Kidney (tissue), 14 donors: ENCODE measurements around the gene ZSWIM5. TPM values are rescaled to one million over a fixed set of nuclear protein-coding genes. Genes with fewer than 3 reads are reported as not detected.
"Not testable (repeated sequence)": the region's sequence is repeated elsewhere in the genome, so short reads cannot be mapped to it uniquely, and the experiment has no call there.

ENCODE experiments used
- DNase-seq, 5 donors: peaks; one replicate each; pipeline ENCODE4 v3.0.0-alpha.2; 2013 to 2020
- FAIRE-seq: peaks from 2 replicates; lab custom pipeline; 2012; peaks lifted over from hg19 to GRCh38; lab: Jason Lieb, UNC
- H3K27ac ChIP-seq, 2 donors: one replicate each; pipeline ENCODE4 v1.7.0; 2013; ENCODE audit warnings: low read depth in 2 of 2, low read length in 2 of 2, inconsistent platforms in 1 of 2
- H3K27me3 ChIP-seq: one replicate; pipeline ENCODE4 v1.7.1; 2013; ENCODE audit warnings: low read length, inconsistent platforms; ENCODE audit not compliant: control insufficient read depth, insufficient read depth
- H3K36me3 ChIP-seq, 3 donors: one replicate each; pipeline versions ENCODE4 v1.7.0 to v1.7.1; 2013; ENCODE audit warnings: low read length in 3 of 3, control low read depth in 1 of 3, inconsistent platforms in 1 of 3; ENCODE audit not compliant: insufficient read depth in 3 of 3, control insufficient read depth in 2 of 3
- H3K4me1 ChIP-seq, 3 donors: one replicate each; pipeline versions ENCODE4 v1.7.0 to v1.7.1; 2013; ENCODE audit warnings: low read length in 3 of 3, inconsistent platforms in 1 of 3, low read depth in 1 of 3; ENCODE audit not compliant: control insufficient read depth in 2 of 3, insufficient read depth in 2 of 3
- H3K4me3 ChIP-seq, 3 donors: one replicate each; pipeline versions ENCODE4 v1.7.0 to v1.8.1; 2013; ENCODE audit warnings: low read length in 3 of 3, control low read depth in 1 of 3, inconsistent platforms in 1 of 3
- H3K9ac ChIP-seq, 3 donors: one replicate each; pipeline versions ENCODE4 v1.7.0 to v1.7.1; 2013; ENCODE audit warnings: low read length in 3 of 3, control low read depth in 1 of 3, inconsistent platforms in 1 of 3
- H3K9me3 ChIP-seq, 3 donors: one replicate each; pipeline versions ENCODE4 v1.7.0 to v1.7.1; 2013; ENCODE audit warnings: low read length in 3 of 3, control low read depth in 1 of 3, inconsistent platforms in 1 of 3; ENCODE audit not compliant: control insufficient read depth in 2 of 3, insufficient read depth in 1 of 3
- CTCF ChIP-seq: IDR thresholded peaks from 3 replicates; pipeline ENCODE4 v1.5.1; 2012; ENCODE audit warnings: mild to moderate bottlenecking, moderate library complexity, borderline replicate concordance; ENCODE audit not compliant: insufficient read depth; ENCODE audit errors: extremely low read depth
- intact Hi-C: fragments of 100-400 bp; cut with DNase I; formaldehyde crosslinking; loops from one replicate; pipeline ENCODE4 v1.11.1; 2022
- polyA plus RNA-seq: library from polyadenylated mRNA; stranded (reverse); fragments of 350-450 nt; fragmentation: Illumina TruSeq; extraction: RNeasy Lipid Tissue Mini Kit (QIAGEN cat#74804); gene quantifications from one replicate; pipeline ENCODE4 v1.2.3, GENCODE V29; 2014; ENCODE audit warnings: low read depth, low replicate concordance; ENCODE audit not compliant: insufficient read depth
- total RNA-seq: library from RNA; stranded (reverse); fragmentation: NEBNext Ultra II Directional; extraction: Animal tissue kit (Norgen Biotek cat#: 25700); gene quantifications from one replicate; pipeline ENCODE4 v1.2.1, GENCODE V29; 2021
- donor health status: control.
- donor health status: control.
- donor health status: control.
- donor health status: control.
- donor health status: control.
- donor health status: DM: yes; HTN: yes; CAD: no.
- donor health status: Normal renal cell carcinoma (clear cell type).

Gene ZSWIM5
- total and polyA plus RNA-seq, 2 donors from 2014 or later, result 1.9 to 4.8 TPM

- no peak overlapping the region for H3K4me3 ChIP-seq
- H3K9me3 ChIP-seq, result no peaks in the 10 kb centered on the region
- no peak overlapping the region for H3K9ac ChIP-seq
- FAIRE-seq (no peak), DNase-seq (no peak)
- H3K4me1 ChIP-seq, result no peaks in the 10 kb centered on the region
- H3K36me3 ChIP-seq, result no peaks in the 10 kb centered on the region
- H3K27me3 ChIP-seq, result no peaks in the 10 kb centered on the region
- intact Hi-C loops, result no loop called here
- no peak overlapping the region for H3K27ac ChIP-seq
- no peak for TF ChIP-seq CTCF
Observed at GRCh38 chr1:45170151-45170742, 36.2 kb downstream of the ZSWIM5 start.

- H3K27me3 ChIP-seq, H3K9ac ChIP-seq, H3K36me3 ChIP-seq, intact Hi-C loops, H3K4me3 ChIP-seq, H3K4me1 ChIP-seq, H3K27ac ChIP-seq, DNase-seq, FAIRE-seq, H3K9me3 ChIP-seq: not testable (repeated sequence)
Observed at GRCh38 chr1:45167947-45168346, 38.5 kb downstream of the ZSWIM5 start.

- intact Hi-C loops, H3K9ac ChIP-seq, H3K27ac ChIP-seq, H3K4me3 ChIP-seq, H3K4me1 ChIP-seq, FAIRE-seq, H3K9me3 ChIP-seq, H3K36me3 ChIP-seq, DNase-seq, H3K27me3 ChIP-seq: not testable (repeated sequence)
Observed at GRCh38 chr1:45164307-45164706, 42.1 kb downstream of the ZSWIM5 start.

- intact Hi-C loops, H3K9ac ChIP-seq, FAIRE-seq, H3K36me3 ChIP-seq, H3K9me3 ChIP-seq, H3K27ac ChIP-seq, DNase-seq, H3K27me3 ChIP-seq, H3K4me3 ChIP-seq, H3K4me1 ChIP-seq: not testable (repeated sequence)
Observed at GRCh38 chr1:45163111-45163510, 43.3 kb downstream of the ZSWIM5 start.

GRCh38 chr1:45162041-45163035 lies 44.1 kb downstream of the ZSWIM5 start:
- intact Hi-C loops, FAIRE-seq, H3K4me3 ChIP-seq, H3K9ac ChIP-seq, DNase-seq, H3K9me3 ChIP-seq, H3K4me1 ChIP-seq, H3K27ac ChIP-seq, H3K36me3 ChIP-seq, H3K27me3 ChIP-seq: not testable (repeated sequence)
